Measurements from ENCODE around the gene ANO10. TPM values are rescaled to one million over a fixed set of nuclear protein-coding genes. Genes with fewer than 3 reads are reported as not detected.

The ANO10 gene
- total and polyA plus RNA-seq, 7 donors, result 10.3 to 18.8 (median 13.1) TPM

DNA sequence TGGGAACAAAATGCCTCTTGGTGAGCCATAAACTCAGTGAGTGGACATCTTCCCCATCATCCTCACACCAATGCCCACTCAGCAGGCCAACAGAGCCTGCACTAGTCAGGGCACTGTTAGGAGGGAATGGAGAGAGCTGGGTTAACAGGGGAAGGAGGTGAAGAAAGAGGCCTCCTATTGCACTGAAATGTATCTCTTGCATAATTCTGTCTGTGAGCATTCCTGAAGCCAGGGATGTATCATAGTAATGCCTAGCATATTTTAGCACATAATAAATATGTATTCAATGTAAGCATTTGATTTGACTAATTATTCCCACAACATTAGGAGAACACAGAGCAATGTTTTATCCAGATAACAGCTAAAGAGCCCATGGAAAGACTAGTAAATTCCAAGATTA is 81.2 kb downstream of the ANO10 start:
- H3K27me3 ChIP-seq (ENCODE audit: insufficient read depth in 3 of 3, low read length in 2 of 3), result no peaks in the 10 kb centered on the region
- ATAC-seq, result no peak
- no peak overlapping the region for H3K4me3 ChIP-seq
- H3K4me1 ChIP-seq, result no peaks in the 10 kb centered on the region
- intact Hi-C loops (cut with DNase I), result loop anchor here (2.0 to 10.0 kb wide), 4 partner anchors 154 to 658 kb away; partner anchors contain the start of gene ABHD5 (in 1 of the 2)
- no peak for DNase-seq
- no peak overlapping the region for H3K27ac ChIP-seq
- TF ChIP-seq, protein P1, sequence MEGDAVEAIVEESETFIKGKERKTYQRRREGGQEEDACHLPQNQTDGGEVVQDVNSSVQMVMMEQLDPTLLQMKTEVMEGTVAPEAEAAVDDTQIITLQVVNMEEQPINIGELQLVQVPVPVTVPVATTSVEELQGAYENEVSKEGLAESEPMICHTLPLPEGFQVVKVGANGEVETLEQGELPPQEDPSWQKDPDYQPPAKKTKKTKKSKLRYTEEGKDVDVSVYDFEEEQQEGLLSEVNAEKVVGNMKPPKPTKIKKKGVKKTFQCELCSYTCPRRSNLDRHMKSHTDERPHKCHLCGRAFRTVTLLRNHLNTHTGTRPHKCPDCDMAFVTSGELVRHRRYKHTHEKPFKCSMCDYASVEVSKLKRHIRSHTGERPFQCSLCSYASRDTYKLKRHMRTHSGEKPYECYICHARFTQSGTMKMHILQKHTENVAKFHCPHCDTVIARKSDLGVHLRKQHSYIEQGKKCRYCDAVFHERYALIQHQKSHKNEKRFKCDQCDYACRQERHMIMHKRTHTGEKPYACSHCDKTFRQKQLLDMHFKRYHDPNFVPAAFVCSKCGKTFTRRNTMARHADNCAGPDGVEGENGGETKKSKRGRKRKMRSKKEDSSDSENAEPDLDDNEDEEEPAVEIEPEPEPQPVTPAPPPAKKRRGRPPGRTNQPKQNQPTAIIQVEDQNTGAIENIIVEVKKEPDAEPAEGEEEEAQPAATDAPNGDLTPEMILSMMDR (IDR thresholded peaks at IDR 0.05), result no peak
- peaks cover 0 to 4% of the 10 kb centered on the region in 2 donors for H3K36me3 ChIP-seq (ENCODE audit: insufficient read depth in 1 of 2, low read depth in 1 of 2)
- no peaks in the 10 kb centered on the region for H3K9me3 ChIP-seq

DNA sequence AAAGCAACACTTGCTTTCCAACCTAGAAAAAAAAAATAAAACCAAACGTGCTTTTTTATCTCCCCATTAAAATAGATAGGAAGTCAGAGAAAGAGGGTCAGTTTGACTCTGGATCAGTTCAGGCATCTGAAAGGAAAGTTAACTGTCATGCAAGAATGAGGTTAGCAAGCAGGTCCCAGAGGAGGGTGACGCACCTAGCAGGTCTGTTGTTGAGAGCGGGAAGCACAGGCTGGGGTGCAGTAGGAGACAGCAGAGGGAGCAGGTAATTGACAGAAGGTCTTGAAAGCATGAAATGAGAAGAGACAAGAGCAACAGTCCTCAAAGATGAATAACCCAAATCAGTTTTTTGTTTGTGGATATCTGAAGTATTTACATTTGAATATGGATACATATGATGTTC is 82.5 kb downstream of the ANO10 start:
- Histone ChIP-seq H3K4me1 (no peaks in the 10 kb centered on the region), H3K36me3 (ENCODE audit: insufficient read depth in 1 of 2, low read depth in 1 of 2) (peaks cover 0 to 4% of the 10 kb centered on the region in 2 donors), H3K4me3 (no peak overlapping the region), H3K27me3 (ENCODE audit: insufficient read depth in 3 of 3, low read length in 2 of 3) (no peaks in the 10 kb centered on the region), H3K27ac (no peak overlapping the region), H3K9me3 (no peaks in the 10 kb centered on the region)
- DNase-seq, result no peak
- ATAC-seq, result no peak
- intact Hi-C loops (cut with DNase I), result no loop called here
- TF ChIP-seq, protein P1 (IDR thresholded peaks at IDR 0.05), result no peak
- WGBS, 3 donors, result 63 to 66% (median 64%) methylated on average over 3 of the region's 3 CpGs

DNA sequence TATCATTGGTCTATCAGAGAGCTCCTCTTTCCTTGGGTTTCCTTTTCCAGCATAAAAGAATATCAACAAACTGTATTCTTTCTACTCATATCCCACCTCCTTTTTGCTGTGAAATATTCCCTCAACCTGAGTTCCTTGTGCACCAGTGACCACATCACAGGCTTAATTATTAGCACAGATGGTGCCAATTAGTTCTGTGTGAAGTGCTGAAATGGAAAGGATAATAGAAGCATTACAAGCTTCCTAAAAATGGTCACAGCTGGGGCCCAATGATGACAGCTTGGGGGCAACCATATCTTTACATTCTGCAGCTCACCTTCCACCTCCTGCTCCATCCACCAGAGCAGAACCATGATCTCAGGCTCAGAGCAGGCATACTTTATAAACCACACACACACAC is 84.6 kb downstream of the ANO10 start:
- Histone ChIP-seq H3K4me1 (no peaks in the 10 kb centered on the region), H3K27me3 (ENCODE audit: insufficient read depth in 3 of 3, low read length in 2 of 3) (no peaks in the 10 kb centered on the region)

DNA sequence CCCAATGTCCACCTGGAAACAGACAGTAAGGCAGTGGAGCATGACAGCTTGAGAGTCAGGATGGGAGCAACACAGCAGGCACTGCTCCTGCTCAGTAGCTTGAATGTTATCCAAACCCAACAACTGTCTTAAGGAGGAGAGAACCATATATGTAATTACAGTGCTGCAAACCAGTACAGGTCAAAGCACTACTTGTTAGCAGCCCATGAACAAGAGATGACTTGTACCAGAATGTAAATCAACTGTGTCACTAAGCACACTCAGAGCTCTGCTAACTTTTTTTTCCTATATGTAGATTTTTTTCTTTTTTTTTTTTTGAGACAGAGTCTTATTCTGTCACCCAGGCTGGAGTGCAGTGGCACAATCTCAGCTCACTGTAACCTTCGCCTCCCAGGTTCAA is 87.1 kb downstream of the ANO10 start:
- 98 to 100% (median 100%) methylated on average over 1 of the region's 1 CpG for WGBS, 3 donors
- DNase-seq (no peak), ATAC-seq (no peak)
- intact Hi-C loops (cut with DNase I), result no loop called here
- no peaks in the 10 kb centered on the region for H3K36me3 ChIP-seq (ENCODE audit: insufficient read depth in 1 of 2, low read depth in 1 of 2)
- no peaks in the 10 kb centered on the region for H3K4me1 ChIP-seq
- no peak overlapping the region for H3K4me3 ChIP-seq
- no peaks in the 10 kb centered on the region for H3K9me3 ChIP-seq
- H3K27me3 ChIP-seq (ENCODE audit: insufficient read depth in 3 of 3, low read length in 2 of 3), result no peaks in the 10 kb centered on the region
- TF ChIP-seq, protein P1 (IDR thresholded peaks at IDR 0.05), result no peak
- H3K27ac ChIP-seq, result no peak overlapping the region

More for the DNA sequence above, 84.6 kb downstream of the ANO10 start:
- no peak for ATAC-seq
- H3K9me3 ChIP-seq, result no peaks in the 10 kb centered on the region
- H3K4me3 ChIP-seq, result no peak overlapping the region
- peaks cover 0 to 4% of the 10 kb centered on the region in 2 donors for H3K36me3 ChIP-seq (ENCODE audit: insufficient read depth in 1 of 2, low read depth in 1 of 2)
- H3K27ac ChIP-seq, result no peak overlapping the region
- intact Hi-C loops (cut with DNase I), result no loop called here
- TF ChIP-seq, protein P1 (IDR thresholded peaks at IDR 0.05), result no peak
- DNase-seq, result no peak

DNA sequence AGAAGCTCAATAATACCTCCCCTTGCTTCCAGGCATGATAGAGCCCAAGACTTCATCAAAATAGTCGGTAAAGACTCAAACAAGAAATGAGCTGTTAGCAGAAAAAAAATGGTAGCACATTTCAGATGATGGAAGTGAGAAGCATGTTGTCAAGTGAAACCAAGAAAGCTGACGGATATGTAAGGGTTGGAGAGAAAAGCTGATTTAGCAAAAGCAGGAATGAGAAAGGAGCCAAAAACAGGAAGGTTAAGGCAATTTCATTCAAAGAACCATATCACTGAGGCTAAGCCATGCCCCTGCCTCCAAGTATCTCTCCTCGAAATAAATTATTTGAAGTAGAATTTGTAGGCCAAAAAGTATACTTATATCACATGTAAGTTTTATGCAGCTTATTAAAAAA is 88.8 kb downstream of the ANO10 start:
- no peaks in the 10 kb centered on the region for H3K4me1 ChIP-seq
- WGBS, 3 donors, result 87 to 94% (median 89%) methylated on average over 3 of the region's 3 CpGs
- H3K27ac ChIP-seq, result no peak overlapping the region
- intact Hi-C loops (cut with DNase I), result no loop called here
- ATAC-seq, result no peak
- TF ChIP-seq, protein P1 (IDR thresholded peaks at IDR 0.05), result no peak
- H3K27me3 ChIP-seq (ENCODE audit: insufficient read depth in 3 of 3, low read length in 2 of 3), result no peaks in the 10 kb centered on the region
- DNase-seq, result no peak
- no peaks in the 10 kb centered on the region for H3K36me3 ChIP-seq (ENCODE audit: insufficient read depth in 1 of 2, low read depth in 1 of 2)
- H3K4me3 ChIP-seq, result no peak overlapping the region
- H3K9me3 ChIP-seq, result no peaks in the 10 kb centered on the region
